GM10248 (cell line): ENCODE data around the gene CAMKK2.
"Not testable (repeated sequence)": the region's sequence is repeated elsewhere in the genome, so short reads cannot be mapped to it uniquely, and the experiment has no call there.

Experiments
- CTCF ChIA-PET: fragments of 300-600 bp; sonication (Branson Sonifier 250); formaldehyde crosslinking; extraction: SDS; loops from one replicate; lab custom pipeline; 2021; ENCODE audit warnings: antibody characterized with exemption; lab: Yijun Ruan, JAX
- POLR2A ChIA-PET: fragments of 350-650 bp; sonication (Branson Sonifier 250); formaldehyde crosslinking; extraction: SDS; loops from one replicate; lab custom pipeline; 2020; ENCODE audit warnings: antibody characterized with exemption; lab: Yijun Ruan, JAX
- DNase-seq: peaks from one replicate; pipeline ENCODE4 v3.0.0; 2012; ENCODE audit errors: extremely low spot score
- CTCF ChIP-seq: IDR thresholded peaks from 2 replicates; pipeline ENCODE4 v1.5.1; 2012; ENCODE audit warnings: mild to moderate bottlenecking, low read depth; ENCODE audit errors: extremely low read depth, missing control alignments, control extremely low read depth

Gene CAMKK2

GRCh38 chr12:121301876-121302275, 5.4 kb upstream of the CAMKK2 start:
- TF ChIP-seq CTCF: no peak
- ChIA-PET POLR2A (no interaction called here), CTCF (no interaction called here)
- no peak for DNase-seq

- ChIA-PET POLR2A (no interaction called here), CTCF (interaction anchor here (1.1 kb wide), 1 partner anchor 15 kb away, joined by 4 read pairs; no protein-coding TSS in a partner anchor)
- no peak for DNase-seq
Observed at GRCh38 chr12:121300083-121300819, 3.7 kb upstream of the CAMKK2 start.

GRCh38 chr12:121299662-121300061, 3.2 kb upstream of the CAMKK2 start:
- DNase-seq: no peak
- TF ChIP-seq CTCF: no peak
- ChIA-PET CTCF (interaction anchor here (1.1 kb wide), 1 partner anchor 15 kb away, joined by 4 read pairs; no protein-coding TSS in a partner anchor), POLR2A (no interaction called here)

More at GRCh38 chr12:121300083-121300819, 3.7 kb upstream of the CAMKK2 start:
- no peak for TF ChIP-seq CTCF

- CTCF ChIA-PET: not testable (repeated sequence)
Observed at GRCh38 chr12:121298411-121298810, 1.9 kb upstream of the CAMKK2 start.

GRCh38 chr12:121297435-121297991, 1.0 kb upstream of the CAMKK2 start:
- ChIA-PET CTCF (interaction anchor here (0.8 to 1.3 kb wide), 3 partner anchors 12 to 78 kb away, joined by 3 to 4 read pairs (median 3); no protein-coding TSS in a partner anchor), POLR2A (interaction anchor here (0.6 to 1.1 kb wide), 3 partner anchors 12 to 34 kb away, joined by 3 to 4 read pairs (median 3); no protein-coding TSS in a partner anchor)
- TF ChIP-seq CTCF: no peak
- DNase-seq: no peak

More at GRCh38 chr12:121298411-121298810, 1.9 kb upstream of the CAMKK2 start:
- DNase-seq, POLR2A ChIA-PET: not testable (repeated sequence)

- ChIA-PET CTCF (interaction anchor here (0.8 to 1.5 kb wide), 6 partner anchors 9 to 49 kb away, joined by 3 to 5 read pairs (median 3); no protein-coding TSS in a partner anchor), POLR2A (interaction anchor here (0.6 to 0.7 kb wide), 4 partner anchors 11 to 106 kb away, joined by 3 to 6 read pairs (median 4); no protein-coding TSS in a partner anchor)
- DNase-seq: peak; percentile 43
- peak; percentile 17 for TF ChIP-seq CTCF
Observed at GRCh38 chr12:121295746-121296617, 527 bp downstream of the CAMKK2 start.
